CD8-positive, alpha-beta memory T cell (primary cell): ENCODE results near the gene CHD1. TPM values are rescaled to one million over a fixed set of nuclear protein-coding genes. Genes with fewer than 3 reads are reported as not detected.
"Not testable (repeated sequence)": the region's sequence is repeated elsewhere in the genome, so short reads cannot be mapped to it uniquely, and the experiment has no call there.

ENCODE experiments used
- CTCF ChIA-PET: fragments of 350-600 bp; sonication (Branson Sonifier 250); formaldehyde crosslinking; loops from one replicate; lab custom pipeline; 2021; ENCODE audit warnings: antibody characterized with exemption; lab: Charles Lee
- POLR2A ChIA-PET: fragments of 350-600 bp; sonication (Branson Sonifier 250); formaldehyde crosslinking; loops from one replicate; lab custom pipeline; 2021; ENCODE audit warnings: antibody characterized with exemption; lab: Charles Lee
- DNase-seq, 5 donors: peaks; one replicate each; pipeline versions ENCODE4 v3.0.0 to v3.0.0-alpha.2; 2020 to 2022; ENCODE audit warnings: mixed read lengths in 1 of 5
- H3K27ac ChIP-seq: one replicate; pipeline ENCODE4 v1.7.0; 2013; ENCODE audit warnings: low read depth, mild to moderate bottlenecking, low read length, moderate library complexity
- H3K27me3 ChIP-seq: 2 replicates; pipeline ENCODE4 v1.7.0; 2013; ENCODE audit warnings: low read length, mild to moderate bottlenecking; ENCODE audit not compliant: insufficient read depth, poor library complexity, severe bottlenecking
- H3K36me3 ChIP-seq: 2 replicates; pipeline ENCODE4 v1.7.0; 2013; ENCODE audit warnings: mild to moderate bottlenecking, low read length, moderate library complexity; ENCODE audit not compliant: insufficient read depth
- H3K4me1 ChIP-seq: 2 replicates; pipeline ENCODE4 v1.7.0; 2013; ENCODE audit warnings: mild to moderate bottlenecking, low read length, moderate library complexity; ENCODE audit not compliant: insufficient read depth
- H3K4me3 ChIP-seq: 2 replicates; pipeline ENCODE4 v1.7.0; 2013; ENCODE audit warnings: mild to moderate bottlenecking, low read length
- H3K9me3 ChIP-seq: 2 replicates; pipeline ENCODE4 v1.7.0; 2013; ENCODE audit warnings: mild to moderate bottlenecking, low read length
- H3K27ac Mint-ChIP-seq, 8 donors: one replicate each; pipeline ENCODE4 v1.8.0; 2020 to 2021; ENCODE audit warnings: mixed read lengths in 8 of 8, mild to moderate bottlenecking in 6 of 8, inconsistent platforms in 3 of 8, moderate library complexity in 3 of 8
- H3K27me3 Mint-ChIP-seq, 2 donors: one replicate each; pipeline ENCODE4 v1.8.0; 2020 to 2021; ENCODE audit warnings: mixed read lengths in 2 of 2, mild to moderate bottlenecking in 1 of 2, moderate library complexity in 1 of 2
- H3K36me3 Mint-ChIP-seq, 3 donors: one replicate each; pipeline ENCODE4 v1.8.0; 2020 to 2021; ENCODE audit warnings: mixed read lengths in 3 of 3, inconsistent platforms in 1 of 3, mild to moderate bottlenecking in 1 of 3
- H3K4me1 Mint-ChIP-seq, 3 donors: one replicate each; pipeline ENCODE4 v1.8.0; 2020 to 2021; ENCODE audit warnings: mixed read lengths in 3 of 3, inconsistent platforms in 1 of 3, mild to moderate bottlenecking in 1 of 3
- H3K4me3 Mint-ChIP-seq, 7 donors: one replicate each; pipeline ENCODE4 v1.8.0; 2020 to 2021; ENCODE audit warnings: mixed read lengths in 7 of 7, mild to moderate bottlenecking in 6 of 7, moderate library complexity in 4 of 7, inconsistent platforms in 2 of 7
- H3K9me3 Mint-ChIP-seq, 5 donors: one replicate each; pipeline ENCODE4 v1.8.0; 2020 to 2022; ENCODE audit warnings: mixed read lengths in 5 of 5, mild to moderate bottlenecking in 3 of 5, moderate library complexity in 2 of 5, inconsistent platforms in 1 of 5
- polyA plus RNA-seq: library from polyadenylated mRNA; unstranded; fragments of 300-500 nt; fragmentation: Illumina TruSeq; gene quantifications from one replicate; pipeline ENCODE4 v1.2.3, GENCODE V29; 2021
- total RNA-seq, 2 experiments: library from RNA; stranded (reverse); gene quantifications; one replicate each; pipeline ENCODE4 v1.2.3, GENCODE V29; 2021

Gene CHD1
- total and polyA plus RNA-seq, 3 experiments from 2014 or later = 14.1 to 73.6 (median 70.8) TPM

- H3K4me1 Mint-ChIP-seq = peaks cover 0 to 20% (median 20%) of the 10 kb centered on the region in 3 donors
- peaks cover 2 to 6% of the 10 kb centered on the region in 2 donors for H3K27me3 Mint-ChIP-seq
- ChIA-PET POLR2A (no interaction called here), CTCF (no interaction called here)
- H3K4me3 Mint-ChIP-seq = peak overlapping the region in 1 of 7 donors; percentile 3
- Histone ChIP-seq H3K27me3 (no peaks in the 10 kb centered on the region), H3K27ac (no peak overlapping the region), H3K4me1 (no peaks in the 10 kb centered on the region), H3K4me3 (no peak overlapping the region), H3K9me3 (no peaks in the 10 kb centered on the region), H3K36me3 (no peaks in the 10 kb centered on the region)
- H3K36me3 Mint-ChIP-seq = peaks cover 0 to 6% (median 1%) of the 10 kb centered on the region in 3 donors
- no peak overlapping the region for H3K27ac Mint-ChIP-seq
- no peak for DNase-seq
- H3K9me3 Mint-ChIP-seq = no peaks in the 10 kb centered on the region
Measured at GRCh38 chr5:98965226-98965625, 36.4 kb upstream of the CHD1 start.

- POLR2A ChIA-PET = no interaction called here
- CTCF ChIA-PET = no interaction called here
- H3K27me3 ChIP-seq = no peaks in the 10 kb centered on the region
- no peaks in the 10 kb centered on the region for H3K36me3 ChIP-seq
- no peak overlapping the region for H3K4me3 ChIP-seq
- H3K4me1 Mint-ChIP-seq = peaks cover 0 to 20% (median 20%) of the 10 kb centered on the region in 3 donors
- no peaks in the 10 kb centered on the region for H3K9me3 ChIP-seq
- no peaks in the 10 kb centered on the region for H3K9me3 Mint-ChIP-seq
- H3K27ac Mint-ChIP-seq = peak overlapping the region in 1 of 8 donors; percentile 2
- H3K4me3 Mint-ChIP-seq = no peak overlapping the region
- no peak for DNase-seq
- H3K36me3 Mint-ChIP-seq = peaks cover 0 to 6% (median 1%) of the 10 kb centered on the region in 3 donors
- H3K4me1 ChIP-seq = no peaks in the 10 kb centered on the region
- H3K27ac ChIP-seq = no peak overlapping the region
- peaks cover 2 to 6% of the 10 kb centered on the region in 2 donors for H3K27me3 Mint-ChIP-seq
Measured at GRCh38 chr5:98964621-98965020, 35.8 kb upstream of the CHD1 start.

GRCh38 chr5:98963019-98963418, 34.2 kb upstream of the CHD1 start:
- no peaks in the 10 kb centered on the region for H3K27me3 ChIP-seq
- ChIA-PET POLR2A (no interaction called here), CTCF (interaction anchor here (1.5 kb wide), 1 partner anchor 20 kb away, joined by 3 read pairs; no protein-coding TSS in a partner anchor)

GRCh38 chr5:98962587-98962986, 33.8 kb upstream of the CHD1 start:
- peaks cover 0 to 8% (median 1%) of the 10 kb centered on the region in 3 donors for H3K36me3 Mint-ChIP-seq
- H3K9me3 ChIP-seq = no peaks in the 10 kb centered on the region
- H3K4me3 Mint-ChIP-seq = no peak overlapping the region
- H3K27ac Mint-ChIP-seq = peak overlapping the region in 3 of 8 donors; percentile 23 to 73 (median 33)
- no peak overlapping the region for H3K27ac ChIP-seq
- H3K27me3 Mint-ChIP-seq = peaks cover 2 to 3% of the 10 kb centered on the region in 2 donors
- no peaks in the 10 kb centered on the region for H3K4me1 ChIP-seq
- H3K4me1 Mint-ChIP-seq = peaks cover 0 to 20% (median 20%) of the 10 kb centered on the region in 3 donors
- H3K27me3 ChIP-seq = no peaks in the 10 kb centered on the region
- H3K36me3 ChIP-seq = no peaks in the 10 kb centered on the region
- H3K9me3 Mint-ChIP-seq = no peaks in the 10 kb centered on the region
- POLR2A ChIA-PET = no interaction called here
- DNase-seq = no peak
- no peak overlapping the region for H3K4me3 ChIP-seq
- CTCF ChIA-PET = interaction anchor here (1.5 kb wide), 1 partner anchor 20 kb away, joined by 3 read pairs; no protein-coding TSS in a partner anchor

More at GRCh38 chr5:98963019-98963418, 34.2 kb upstream of the CHD1 start:
- H3K4me1 Mint-ChIP-seq = peaks cover 0 to 20% (median 20%) of the 10 kb centered on the region in 3 donors
- Histone ChIP-seq H3K4me1 (no peaks in the 10 kb centered on the region), H3K36me3 (no peaks in the 10 kb centered on the region), H3K4me3 (no peak overlapping the region), H3K27ac (no peak overlapping the region), H3K9me3 (no peaks in the 10 kb centered on the region)
- peaks cover 2 to 3% of the 10 kb centered on the region in 2 donors for H3K27me3 Mint-ChIP-seq
- peaks cover 0 to 6% (median 1%) of the 10 kb centered on the region in 3 donors for H3K36me3 Mint-ChIP-seq
- no peak for DNase-seq
- H3K27ac Mint-ChIP-seq = peak overlapping the region in 4 of 8 donors; percentile 33 to 69 (median 60)
- H3K9me3 Mint-ChIP-seq = no peaks in the 10 kb centered on the region
- no peak overlapping the region for H3K4me3 Mint-ChIP-seq

GRCh38 chr5:98961665-98962344, 33.0 kb upstream of the CHD1 start:
- DNase-seq = no peak
- Histone ChIP-seq H3K9me3 (no peaks in the 10 kb centered on the region), H3K27me3 (no peaks in the 10 kb centered on the region), H3K4me1 (no peaks in the 10 kb centered on the region), H3K4me3 (no peak overlapping the region), H3K36me3 (no peaks in the 10 kb centered on the region), H3K27ac (no peak overlapping the region)
- ChIA-PET CTCF (no interaction called here), POLR2A (no interaction called here)
- Mint-ChIP-seq H3K4me1 (peaks cover 0 to 20% (median 20%) of the 10 kb centered on the region in 3 donors), H3K4me3 (no peak overlapping the region), H3K27ac (no peak overlapping the region), H3K27me3 (peaks cover under 1 to 2% of the 10 kb centered on the region in 2 donors), H3K36me3 (peaks cover 0 to 8% (median 1%) of the 10 kb centered on the region in 3 donors), H3K9me3 (no peaks in the 10 kb centered on the region)

- POLR2A ChIA-PET = no interaction called here
- Mint-ChIP-seq H3K4me1 (peaks cover 0 to 3% (median 2%) of the 10 kb centered on the region in 3 donors), H3K4me3 (no peak overlapping the region), H3K9me3 (no peaks in the 10 kb centered on the region), H3K27me3 (no peaks in the 10 kb centered on the region), H3K36me3 (peaks cover 0 to 6% (median 0%) of the 10 kb centered on the region in 3 donors), H3K27ac (no peak overlapping the region)
- Histone ChIP-seq H3K27me3 (no peaks in the 10 kb centered on the region), H3K4me1 (no peaks in the 10 kb centered on the region), H3K9me3 (no peaks in the 10 kb centered on the region), H3K27ac (no peak overlapping the region), H3K36me3 (no peaks in the 10 kb centered on the region), H3K4me3 (no peak overlapping the region)
- CTCF ChIA-PET = interaction anchor here (1.2 kb wide), 1 partner anchor 103 kb away, joined by 3 read pairs; no protein-coding TSS in a partner anchor
- DNase-seq = no peak
Measured at GRCh38 chr5:98957307-98957706, 28.5 kb upstream of the CHD1 start.

- POLR2A ChIA-PET, H3K27ac ChIP-seq, H3K27ac Mint-ChIP-seq, H3K27me3 ChIP-seq, H3K9me3 Mint-ChIP-seq, H3K4me1 ChIP-seq, H3K4me1 Mint-ChIP-seq, H3K36me3 Mint-ChIP-seq, DNase-seq, H3K4me3 ChIP-seq, CTCF ChIA-PET, H3K9me3 ChIP-seq, H3K4me3 Mint-ChIP-seq, H3K27me3 Mint-ChIP-seq, H3K36me3 ChIP-seq: not testable (repeated sequence)
Measured at GRCh38 chr5:98955888-98956287, 27.1 kb upstream of the CHD1 start.

GRCh38 chr5:98955471-98955870, 26.7 kb upstream of the CHD1 start:
- H3K27ac Mint-ChIP-seq, DNase-seq, H3K36me3 Mint-ChIP-seq, H3K27me3 Mint-ChIP-seq, H3K4me3 Mint-ChIP-seq, H3K27me3 ChIP-seq, H3K9me3 Mint-ChIP-seq, H3K4me1 Mint-ChIP-seq, POLR2A ChIA-PET, H3K27ac ChIP-seq, H3K4me3 ChIP-seq, H3K36me3 ChIP-seq, H3K4me1 ChIP-seq, H3K9me3 ChIP-seq, CTCF ChIA-PET: not testable (repeated sequence)
